PC-3 (cell line): ENCODE measurements around the gene ENHO. TPM values are rescaled to one million over a fixed set of nuclear protein-coding genes. Genes with fewer than 3 reads are reported as not detected.

Experiments
- ATAC-seq: fragments of 200-7000 bp; cut with Tn5 transposase; 2 replicates; pipeline ENCODE4 v1.9.1; 2020; ENCODE audit warnings: mild to moderate bottlenecking, moderate library complexity
- BruUV-seq: library from RNA; stranded (reverse); fragments of 400-500 nt; replicated peaks from 2 replicates; lab custom pipeline; 2021; lab: Mats Ljungman, UMichigan
- CTCF ChIA-PET: fragments of 300-600 bp; sonication (Branson Sonifier 250); formaldehyde crosslinking; loops from one replicate; lab custom pipeline; 2022; ENCODE audit warnings: antibody characterized with exemption; lab: Charles Lee
- POLR2A ChIA-PET: fragments of 300-600 bp; sonication (Branson Sonifier 250); formaldehyde crosslinking; loops from one replicate; lab custom pipeline; 2022; ENCODE audit warnings: antibody characterized with exemption; ENCODE audit not compliant: unreplicated experiment; lab: Charles Lee
- DNase-seq: peaks from one replicate; pipeline ENCODE4 v3.0.0-alpha.2; 2015
- H2AFZ ChIP-seq: fragments of 300-600 bp; sonication (generic); 2 replicates; pipeline ENCODE4 v1.6.0; 2016; ENCODE audit warnings: antibody characterized with exemption, low read length
- H3F3A ChIP-seq: fragments of 300-600 bp; sonication (generic); one replicate; pipeline ENCODE4 v1.6.0; 2017; ENCODE audit warnings: antibody characterized with exemption, low read length, control low read depth, mild to moderate bottlenecking; ENCODE audit not compliant: unreplicated experiment
- H3K27ac ChIP-seq: fragments of 300-600 bp; sonication (generic); 2 replicates; pipeline ENCODE4 v1.5.1; 2016; ENCODE audit warnings: mild to moderate bottlenecking, low read length
- H3K27me3 ChIP-seq: fragments of 300-600 bp; sonication (generic); 2 replicates; pipeline ENCODE4 v1.6.1; 2016; ENCODE audit warnings: low read length, mixed read lengths
- H3K36me3 ChIP-seq: fragments of 300-600 bp; sonication (generic); 2 replicates; pipeline ENCODE4 v1.6.1; 2016; ENCODE audit warnings: low read depth, mixed run types, low read length, mixed read lengths
- H3K4me1 ChIP-seq: fragments of 300-600 bp; sonication (generic); 2 replicates; pipeline ENCODE4 v1.5.1; 2016; ENCODE audit warnings: low read length; ENCODE audit not compliant: insufficient read depth
- H3K4me2 ChIP-seq: fragments of 300-600 bp; sonication (generic); 2 replicates; pipeline ENCODE4 v1.6.0; 2016; ENCODE audit warnings: low read length
- H3K4me3 ChIP-seq: fragments of 300-600 bp; sonication (generic); 2 replicates; pipeline ENCODE4 v1.5.1; 2016; ENCODE audit warnings: mild to moderate bottlenecking, low read length, mixed read lengths
- H3K79me2 ChIP-seq: fragments of 300-600 bp; sonication (generic); 2 replicates; pipeline ENCODE4 v1.6.1; 2017; ENCODE audit warnings: low read length, mixed read lengths
- H3K9ac ChIP-seq: fragments of 300-600 bp; sonication (generic); 2 replicates; pipeline ENCODE4 v1.6.0; 2016; ENCODE audit warnings: mild to moderate bottlenecking, low read length
- H3K9me2 ChIP-seq: fragments of 300-600 bp; sonication (generic); replicated peaks from 2 replicates; pipeline ENCODE4 v1.6.1; 2016; ENCODE audit warnings: mixed run types, low read length, mixed read lengths
- H3K9me3 ChIP-seq: fragments of 300-600 bp; sonication (generic); 2 replicates; pipeline ENCODE4 v1.6.1; 2016; ENCODE audit warnings: low read length, mixed read lengths
- H4K20me1 ChIP-seq: fragments of 300-600 bp; sonication (generic); 2 replicates; pipeline ENCODE4 v1.6.1; 2016; ENCODE audit warnings: low read length, mixed read lengths
- EZH2 ChIP-seq: fragments of 300-600 bp; sonication (generic); IDR thresholded peaks from one replicate; pipeline ENCODE4 v1.6.1; 2017; ENCODE audit warnings: antibody characterized with exemption, mild to moderate bottlenecking, low read length; ENCODE audit not compliant: unreplicated experiment
- EZH2phosphoT487 ChIP-seq: fragments of 300-600 bp; sonication (generic); IDR thresholded peaks from 2 replicates; pipeline ENCODE4 v1.6.1; 2018; ENCODE audit warnings: mild to moderate bottlenecking, antibody characterized with exemption, low read length, borderline replicate concordance
- intact Hi-C: fragments of 100-400 bp; cut with micrococcal nuclease; formaldehyde crosslinking; loops from 2 replicates; pipeline ENCODE4 v1.9.0; 2023
- total RNA-seq: library from RNA; depleted of rRNA; stranded (reverse); fragments of >200 nt; gene quantifications from 2 replicates; pipeline ENCODE4 v1.2.3, GENCODE V29; 2014
- TF ChIP-seq, protein P1 (sequence below): fragments of 300-600 bp; sonication (generic); conservative IDR thresholded peaks from 2 replicates; pipeline ENCODE4 v1.5.1; 2017; ENCODE audit warnings: antibody characterized with exemption, low read depth, mild to moderate bottlenecking, low read length

The ENHO gene
- total RNA-seq, 1 experiment from 2014 or later: 1.3 TPM

GRCh38 chr9:34557426-34558321 is 34.9 kb upstream of the ENHO start:
- POLR2A ChIA-PET: no interaction called here
- H3K4me3 ChIP-seq: no peak overlapping the region
- ATAC-seq (no peak), DNase-seq (no peak)
- no peaks in the 10 kb centered on the region for H3F3A ChIP-seq
- H2AFZ ChIP-seq: no peak overlapping the region
- TF ChIP-seq EZH2phosphoT487 (no peak), EZH2 (no peak)
- TF ChIP-seq, protein P1, sequence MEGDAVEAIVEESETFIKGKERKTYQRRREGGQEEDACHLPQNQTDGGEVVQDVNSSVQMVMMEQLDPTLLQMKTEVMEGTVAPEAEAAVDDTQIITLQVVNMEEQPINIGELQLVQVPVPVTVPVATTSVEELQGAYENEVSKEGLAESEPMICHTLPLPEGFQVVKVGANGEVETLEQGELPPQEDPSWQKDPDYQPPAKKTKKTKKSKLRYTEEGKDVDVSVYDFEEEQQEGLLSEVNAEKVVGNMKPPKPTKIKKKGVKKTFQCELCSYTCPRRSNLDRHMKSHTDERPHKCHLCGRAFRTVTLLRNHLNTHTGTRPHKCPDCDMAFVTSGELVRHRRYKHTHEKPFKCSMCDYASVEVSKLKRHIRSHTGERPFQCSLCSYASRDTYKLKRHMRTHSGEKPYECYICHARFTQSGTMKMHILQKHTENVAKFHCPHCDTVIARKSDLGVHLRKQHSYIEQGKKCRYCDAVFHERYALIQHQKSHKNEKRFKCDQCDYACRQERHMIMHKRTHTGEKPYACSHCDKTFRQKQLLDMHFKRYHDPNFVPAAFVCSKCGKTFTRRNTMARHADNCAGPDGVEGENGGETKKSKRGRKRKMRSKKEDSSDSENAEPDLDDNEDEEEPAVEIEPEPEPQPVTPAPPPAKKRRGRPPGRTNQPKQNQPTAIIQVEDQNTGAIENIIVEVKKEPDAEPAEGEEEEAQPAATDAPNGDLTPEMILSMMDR: no peak
- H3K4me1 ChIP-seq: no peaks in the 10 kb centered on the region
- H3K4me2 ChIP-seq: no peak overlapping the region
- no peaks in the 10 kb centered on the region for H3K9me2 ChIP-seq
- intact Hi-C loops: no loop called here
- no peaks in the 10 kb centered on the region for H4K20me1 ChIP-seq
- no peaks in the 10 kb centered on the region for H3K9me3 ChIP-seq
- H3K9ac ChIP-seq: no peak overlapping the region
- BruUV-seq: no TSS peak
- CTCF ChIA-PET: no interaction called here
- no peaks in the 10 kb centered on the region for H3K79me2 ChIP-seq
- no peaks in the 10 kb centered on the region for H3K27me3 ChIP-seq
- no peak overlapping the region for H3K27ac ChIP-seq
- H3K36me3 ChIP-seq: no peaks in the 10 kb centered on the region

DNA sequence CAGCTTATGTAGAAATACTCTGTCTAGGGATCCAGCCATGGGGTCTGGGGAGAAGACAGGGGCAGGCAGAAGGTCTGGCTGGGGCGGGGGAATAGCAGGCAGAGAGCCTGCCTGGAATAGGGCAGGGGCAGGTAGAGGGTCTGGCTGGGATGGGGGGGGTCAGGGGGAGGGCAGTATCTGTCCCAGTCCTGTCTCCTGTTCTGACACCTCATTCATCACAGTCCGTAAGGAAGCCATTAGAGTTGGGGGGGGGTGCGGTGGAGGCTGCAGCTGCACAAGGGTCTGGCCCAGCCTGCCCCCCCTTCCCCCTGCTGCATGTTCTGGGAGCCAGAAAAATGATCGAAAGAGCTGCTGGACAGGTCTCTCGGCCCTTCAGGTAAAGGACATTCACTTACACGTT is 34.2 kb upstream of the ENHO start:
- no peaks in the 10 kb centered on the region for H3K27me3 ChIP-seq
- no peak overlapping the region for H3K9ac ChIP-seq
- H2AFZ ChIP-seq: no peak overlapping the region
- H3K9me3 ChIP-seq: no peaks in the 10 kb centered on the region
- H3K4me2 ChIP-seq: no peak overlapping the region
- H3K36me3 ChIP-seq: no peaks in the 10 kb centered on the region
- no peaks in the 10 kb centered on the region for H3K4me1 ChIP-seq
- no peaks in the 10 kb centered on the region for H3F3A ChIP-seq
- no peaks in the 10 kb centered on the region for H3K79me2 ChIP-seq
- H4K20me1 ChIP-seq: no peaks in the 10 kb centered on the region
- CTCF ChIA-PET: no interaction called here
- DNase-seq (no peak), ATAC-seq (no peak)
- H3K9me2 ChIP-seq: no peaks in the 10 kb centered on the region
- H3K4me3 ChIP-seq: no peak overlapping the region
- TF ChIP-seq, protein P1: no peak
- no peak for TF ChIP-seq EZH2
- TF ChIP-seq EZH2phosphoT487: no peak
- H3K27ac ChIP-seq: no peak overlapping the region
- BruUV-seq: no TSS peak
- POLR2A ChIA-PET: no interaction called here
- intact Hi-C loops: no loop called here

DNA sequence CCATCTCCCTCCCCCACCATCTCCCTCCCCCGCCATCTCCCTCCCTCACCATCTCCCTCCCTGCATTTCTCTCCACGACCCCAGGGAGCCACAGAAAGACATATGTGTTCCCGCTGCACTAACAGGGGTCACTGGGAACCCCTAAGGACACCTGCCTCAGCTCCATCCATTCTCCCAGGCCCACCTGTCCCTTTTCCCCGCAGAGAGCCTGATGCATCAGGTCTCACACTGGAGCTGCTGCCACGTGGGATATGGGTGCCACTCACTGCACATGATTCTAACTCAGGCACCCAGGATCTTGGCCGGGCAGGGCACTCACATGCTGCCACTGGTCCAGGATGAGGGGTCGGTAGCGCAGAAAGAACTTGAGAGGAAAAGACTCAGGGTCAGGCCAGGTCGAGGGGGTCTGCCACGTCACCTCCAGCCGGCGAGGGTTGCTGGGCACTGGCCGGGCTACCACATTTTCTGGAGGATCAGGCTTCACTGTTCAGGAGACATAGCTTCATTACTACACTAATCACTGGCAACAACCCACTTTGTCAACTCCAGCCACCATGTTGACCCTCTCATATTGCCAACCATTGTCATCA is 33.2 kb upstream of the ENHO start:
- ChIA-PET CTCF (no interaction called here), POLR2A (no interaction called here)
- no peaks in the 10 kb centered on the region for H3K9me3 ChIP-seq
- no peak overlapping the region for H3K27ac ChIP-seq
- H3K9me2 ChIP-seq: no peaks in the 10 kb centered on the region
- no TSS peak for BruUV-seq
- no peak overlapping the region for H2AFZ ChIP-seq
- H3K4me1 ChIP-seq: no peaks in the 10 kb centered on the region
- TF ChIP-seq EZH2phosphoT487 (no peak), EZH2 (no peak)
- TF ChIP-seq, protein P1: no peak
- DNase-seq (no peak), ATAC-seq (no peak)
- no peaks in the 10 kb centered on the region for H3K27me3 ChIP-seq
- no peaks in the 10 kb centered on the region for H4K20me1 ChIP-seq
- H3K79me2 ChIP-seq: no peaks in the 10 kb centered on the region
- H3F3A ChIP-seq: no peaks in the 10 kb centered on the region
- no peak overlapping the region for H3K4me3 ChIP-seq
- H3K4me2 ChIP-seq: no peak overlapping the region
- no peak overlapping the region for H3K9ac ChIP-seq
- H3K36me3 ChIP-seq: no peaks in the 10 kb centered on the region
- intact Hi-C loops: no loop called here
